Measurements from ENCODE around the gene ATP2C1. TPM values are rescaled to one million over a fixed set of nuclear protein-coding genes. Genes with fewer than 3 reads are reported as not detected.

Gene ATP2C1
- total RNA-seq, 1 donor from 2014 or later: 34.1 TPM

- Histone ChIP-seq H3K4me3 (no peak overlapping the region), H3K27ac (no peak overlapping the region), H3K9me3 (no peaks in the 10 kb centered on the region), H3K4me1 (no peaks in the 10 kb centered on the region), H3K27me3 (no peaks in the 10 kb centered on the region), H3K36me3 (no peaks in the 10 kb centered on the region)
- intact Hi-C loops (cut with DNase I): no loop called here
- no peak for TF ChIP-seq POLR2A (IDR thresholded peaks at IDR 0.05)
- TF ChIP-seq CTCF (IDR thresholded peaks at IDR 0.05): no peak
- TF ChIP-seq POLR2AphosphoS5 (IDR thresholded peaks at IDR 0.05; ENCODE audit: insufficient read depth in 1 of 2, low read depth in 1 of 2): no peak
- DNase-seq (ENCODE audit: extremely low spot score in 2 of 2): no peak
These were observed 40.7 kb downstream of the ATP2C1 start for GRCh38 chr3:130934442-130935089.

GRCh38 chr3:130935761-130936492 lies 42.0 kb downstream of the ATP2C1 start:
- Histone ChIP-seq H3K9me3 (no peaks in the 10 kb centered on the region), H3K27ac (no peak overlapping the region), H3K4me3 (no peak overlapping the region), H3K36me3 (peaks cover 0 to 1% of the 10 kb centered on the region in 2 donors), H3K27me3 (no peaks in the 10 kb centered on the region), H3K4me1 (no peaks in the 10 kb centered on the region)
- no peak for DNase-seq (ENCODE audit: extremely low spot score in 2 of 2)
- TF ChIP-seq POLR2A (IDR thresholded peaks at IDR 0.05): no peak
- TF ChIP-seq POLR2AphosphoS5 (IDR thresholded peaks at IDR 0.05; ENCODE audit: insufficient read depth in 1 of 2, low read depth in 1 of 2): no peak
- intact Hi-C loops (cut with DNase I): no loop called here

- no peaks in the 10 kb centered on the region for H3K9me3 ChIP-seq
- no peak for DNase-seq (ENCODE audit: extremely low spot score in 2 of 2)
- intact Hi-C loops (cut with DNase I): no loop called here
- H3K36me3 ChIP-seq: peaks cover 0 to 28% of the 10 kb centered on the region in 2 donors
- no peak overlapping the region for H3K27ac ChIP-seq
- TF ChIP-seq POLR2A (IDR thresholded peaks at IDR 0.05) (no peak), CTCF (IDR thresholded peaks at IDR 0.05) (no peak), POLR2AphosphoS5 (IDR thresholded peaks at IDR 0.05; ENCODE audit: insufficient read depth in 1 of 2, low read depth in 1 of 2) (no peak)
- no peaks in the 10 kb centered on the region for H3K4me1 ChIP-seq
- no peak overlapping the region for H3K4me3 ChIP-seq
- no peaks in the 10 kb centered on the region for H3K27me3 ChIP-seq
These were observed 45.9 kb downstream of the ATP2C1 start for GRCh38 chr3:130939753-130940152.

- DNase-seq (ENCODE audit: extremely low spot score in 2 of 2): no peak
- Histone ChIP-seq H3K4me3 (no peak overlapping the region), H3K27me3 (no peaks in the 10 kb centered on the region), H3K36me3 (peaks cover 0 to 35% of the 10 kb centered on the region in 2 donors), H3K27ac (no peak overlapping the region), H3K4me1 (no peaks in the 10 kb centered on the region), H3K9me3 (no peaks in the 10 kb centered on the region)
- intact Hi-C loops (cut with DNase I): no loop called here
- TF ChIP-seq POLR2A (IDR thresholded peaks at IDR 0.05) (no peak), POLR2AphosphoS5 (IDR thresholded peaks at IDR 0.05; ENCODE audit: insufficient read depth in 1 of 2, low read depth in 1 of 2) (no peak), CTCF (IDR thresholded peaks at IDR 0.05) (no peak)
These were observed 47.9 kb downstream of the ATP2C1 start for GRCh38 chr3:130941793-130942192.

- Histone ChIP-seq H3K4me3 (no peak overlapping the region), H3K4me1 (no peaks in the 10 kb centered on the region), H3K27ac (no peak overlapping the region), H3K9me3 (no peaks in the 10 kb centered on the region), H3K36me3 (peaks cover 0 to 35% of the 10 kb centered on the region in 2 donors), H3K27me3 (no peaks in the 10 kb centered on the region)
- TF ChIP-seq POLR2A (IDR thresholded peaks at IDR 0.05): no peak
- no peak for TF ChIP-seq CTCF (IDR thresholded peaks at IDR 0.05)
- TF ChIP-seq POLR2AphosphoS5 (IDR thresholded peaks at IDR 0.05; ENCODE audit: insufficient read depth in 1 of 2, low read depth in 1 of 2): no peak
- no peak for DNase-seq (ENCODE audit: extremely low spot score in 2 of 2)
- intact Hi-C loops (cut with DNase I): no loop called here
These were observed 53.0 kb downstream of the ATP2C1 start for GRCh38 chr3:130946882-130947281.
